SW480 (cell line): ENCODE measurements around the gene AARS1.
A peak's percentile ranks its signal among the peaks of the same experiment; 100 is the strongest.
"Not testable (repeated sequence)": the region's sequence is repeated elsewhere in the genome, so short reads cannot be mapped to it uniquely, and the experiment has no call there.

ENCODE experiments used
- DNase-seq: peaks from one replicate; pipeline ENCODE4 v3.0.0-alpha.2; 2016; ENCODE audit warnings: low spot score

The AARS1 gene

GRCh38 chr16:70289229-70290094, at the start of gene AARS1:
Gene AARS1 (minus strand): TSS chr16:70289506. CDS start chr16:70282763, 6,743 bp downstream.
- peak; percentile 99 for DNase-seq

- no peak for DNase-seq
Observed at GRCh38 chr16:70337814-70338213, 48.5 kb upstream of the AARS1 start.

- not testable (repeated sequence) for DNase-seq
Observed at GRCh38 chr16:70332728-70333127, 43.4 kb upstream of the AARS1 start.

GRCh38 chr16:70331588-70332358, 42.5 kb upstream of the AARS1 start:
- DNase-seq, result no peak

- DNase-seq, result no peak
Observed at GRCh38 chr16:70331091-70331490, 41.8 kb upstream of the AARS1 start.

GRCh38 chr16:70324998-70325747, 35.9 kb upstream of the AARS1 start:
- DNase-seq, result no peak

- no peak for DNase-seq
Observed at GRCh38 chr16:70320121-70320520, 30.8 kb upstream of the AARS1 start.

- DNase-seq, result not testable (repeated sequence)
Observed at GRCh38 chr16:70307726-70308125, 18.4 kb upstream of the AARS1 start.

GRCh38 chr16:70306880-70307279, 17.6 kb upstream of the AARS1 start:
- no peak for DNase-seq

GRCh38 chr16:70304892-70305448, 15.7 kb upstream of the AARS1 start:
- DNase-seq, result peak; percentile 31

- peak; percentile 83 for DNase-seq
Observed at GRCh38 chr16:70302745-70303144, 13.4 kb upstream of the AARS1 start.

GRCh38 chr16:70301121-70301520, 11.8 kb upstream of the AARS1 start:
- no peak for DNase-seq

- DNase-seq, result peak; percentile 71
Observed at GRCh38 chr16:70298988-70299938, 10.0 kb upstream of the AARS1 start, which contains the start of gene DDX19B. Gene DDX19B (plus strand): TSS chr16:70299186. CDS start chr16:70299298, 112 bp downstream.

- DNase-seq, result no peak
Observed at GRCh38 chr16:70295634-70296033, 6.3 kb upstream of the AARS1 start.

- DNase-seq, result no peak
Observed at GRCh38 chr16:70294385-70295025, 5.2 kb upstream of the AARS1 start.

GRCh38 chr16:70292148-70292547, 2.8 kb upstream of the AARS1 start:
- not testable (repeated sequence) for DNase-seq

- DNase-seq, result no peak
Observed at GRCh38 chr16:70290949-70291519, 1.7 kb upstream of the AARS1 start.

GRCh38 chr16:70287304-70287971, 1.9 kb downstream of the AARS1 start:
- not testable (repeated sequence) for DNase-seq

GRCh38 chr16:70276392-70276791, 12.9 kb downstream of the AARS1 start:
- no peak for DNase-seq
